ENCODE results near the gene DHX8.

The DHX8 gene

GRCh38 chr17:43483674-43484551 lies at the start of gene DHX8:
Gene DHX8, plus strand, starts transcription at chr17:43483975. Its CDS starts 63 bp downstream, at chr17:43484038.
- peak; percentile 100 for TF ChIP-seq CTCF (IDR thresholded peaks at IDR 0.05; ENCODE audit: insufficient read depth, low read length, poor library complexity, severe bottlenecking)
- Histone ChIP-seq H3K27me3 (replicated peaks; ENCODE audit: control insufficient read depth, insufficient read depth, low read length) (no peaks in the 10 kb centered on the region), H3K36me3 (ENCODE audit: control insufficient read depth, insufficient read depth, low read length) (no peaks in the 10 kb centered on the region), H3K4me3 (replicated peaks; ENCODE audit: low read depth, low read length) (peak within 1 kb of the TSS; percentile 83)
- peak; percentile 99 for DNase-seq (ENCODE audit: extremely low read depth, insufficient read length)

- Histone ChIP-seq H3K27me3 (replicated peaks; ENCODE audit: control insufficient read depth, insufficient read depth, low read length) (no peaks in the 10 kb centered on the region; the same call in none of the 2 replicates), H3K36me3 (ENCODE audit: control insufficient read depth, insufficient read depth, low read length) (no peaks in the 10 kb centered on the region), H3K4me3 (replicated peaks; ENCODE audit: low read depth, low read length) (no peak overlapping the region)
- no peak for TF ChIP-seq CTCF (IDR thresholded peaks at IDR 0.05; ENCODE audit: insufficient read depth, low read length, poor library complexity, severe bottlenecking)
- DNase-seq (ENCODE audit: extremely low read depth, insufficient read length) = no peak
Measured at GRCh38 chr17:43434902-43435319, 48.9 kb upstream of the DHX8 start.

- Histone ChIP-seq H3K36me3 (ENCODE audit: control insufficient read depth, insufficient read depth, low read length) (no peaks in the 10 kb centered on the region), H3K27me3 (replicated peaks; ENCODE audit: control insufficient read depth, insufficient read depth, low read length) (no peaks in the 10 kb centered on the region; the same call in 1 of the 2 replicates), H3K4me3 (replicated peaks; ENCODE audit: low read depth, low read length) (no peak overlapping the region)
- TF ChIP-seq CTCF (IDR thresholded peaks at IDR 0.05; ENCODE audit: insufficient read depth, low read length, poor library complexity, severe bottlenecking) = no peak
- DNase-seq (ENCODE audit: extremely low read depth, insufficient read length) = no peak
Measured at GRCh38 chr17:43437756-43438155, 46.0 kb upstream of the DHX8 start.

GRCh38 chr17:43438626-43439025 lies 45.1 kb upstream of the DHX8 start:
- TF ChIP-seq CTCF (IDR thresholded peaks at IDR 0.05; ENCODE audit: insufficient read depth, low read length, poor library complexity, severe bottlenecking) = no peak
- no peak overlapping the region for H3K4me3 ChIP-seq (replicated peaks; ENCODE audit: low read depth, low read length)
- no peaks in the 10 kb centered on the region; the same call in 1 of the 2 replicates for H3K27me3 ChIP-seq (replicated peaks; ENCODE audit: control insufficient read depth, insufficient read depth, low read length)
- H3K36me3 ChIP-seq (ENCODE audit: control insufficient read depth, insufficient read depth, low read length) = no peaks in the 10 kb centered on the region
- no peak for DNase-seq (ENCODE audit: extremely low read depth, insufficient read length)

GRCh38 chr17:43439041-43439440 lies 44.7 kb upstream of the DHX8 start:
- Histone ChIP-seq H3K36me3 (ENCODE audit: control insufficient read depth, insufficient read depth, low read length) (no peaks in the 10 kb centered on the region), H3K27me3 (replicated peaks; ENCODE audit: control insufficient read depth, insufficient read depth, low read length) (no peaks in the 10 kb centered on the region; the same call in 1 of the 2 replicates), H3K4me3 (replicated peaks; ENCODE audit: low read depth, low read length) (no peak overlapping the region)
- no peak for TF ChIP-seq CTCF (IDR thresholded peaks at IDR 0.05; ENCODE audit: insufficient read depth, low read length, poor library complexity, severe bottlenecking)
- DNase-seq (ENCODE audit: extremely low read depth, insufficient read length) = no peak
